ENCODE results near the gene PLAAT4. TPM values are rescaled to one million over a fixed set of nuclear protein-coding genes. Genes with fewer than 3 reads are reported as not detected.

The PLAAT4 gene
- total and polyA plus RNA-seq, 2 experiments from 2014 or later = 0.65 to 0.84 TPM

GRCh38 chr11:63592975-63593395, 56.4 kb downstream of the PLAAT4 start:
- H3K9me2 ChIP-seq (ENCODE audit: insufficient read depth) = no peaks in the 10 kb centered on the region
- H3K27ac ChIP-seq = no peak overlapping the region
- no peaks in the 10 kb centered on the region for H3K79me2 ChIP-seq (ENCODE audit: insufficient read depth)
- H3K9me3 ChIP-seq (ENCODE audit: low read depth) = no peaks in the 10 kb centered on the region
- TF ChIP-seq EZH2 (IDR thresholded peaks at IDR 0.05; ENCODE audit: insufficient read depth, poor library complexity, severe bottlenecking) (no peak), EZH2phosphoT487 (IDR thresholded peaks at IDR 0.05; ENCODE audit: insufficient read depth, low read depth) (no peak)
- no peak overlapping the region for H3K4me3 ChIP-seq
- H4K20me1 ChIP-seq (ENCODE audit: insufficient read depth) = no peaks in the 10 kb centered on the region
- no peak overlapping the region for H3K9ac ChIP-seq
- H3K4me2 ChIP-seq (ENCODE audit: unreplicated experiment) = no peak overlapping the region
- 69 to 75% methylated on average over 4 of the region's 4 CpGs for WGBS, 2 experiments (ENCODE audit: low coverage in 1 of 2, low lambda C conversion rate in 2 of 2, missing lambda C conversion rate in 2 of 2)
- H2AFZ ChIP-seq = no peak overlapping the region
- H3K27me3 ChIP-seq (replicated peaks; ENCODE audit: insufficient read depth) = no peaks in the 10 kb centered on the region
- DNase-seq = peak; percentile 56
- in situ Hi-C loops (cut with MboI) = no loop called here
- H3K36me3 ChIP-seq (ENCODE audit: low read depth) = no peaks in the 10 kb centered on the region
- H3F3A ChIP-seq (ENCODE audit: insufficient read depth) = no peaks in the 10 kb centered on the region
- H3K4me1 ChIP-seq (ENCODE audit: insufficient read depth) = no peaks in the 10 kb centered on the region

- Histone ChIP-seq H3K4me1 (ENCODE audit: insufficient read depth) (peaks cover 9% of the 10 kb centered on the region), H3K36me3 (ENCODE audit: low read depth) (no peaks in the 10 kb centered on the region), H3K4me2 (ENCODE audit: unreplicated experiment) (no peak overlapping the region), H3K27me3 (replicated peaks; ENCODE audit: insufficient read depth) (no peaks in the 10 kb centered on the region), H3K9me3 (ENCODE audit: low read depth) (no peaks in the 10 kb centered on the region), H3F3A (ENCODE audit: insufficient read depth) (no peaks in the 10 kb centered on the region), H3K79me2 (ENCODE audit: insufficient read depth) (no peaks in the 10 kb centered on the region), H4K20me1 (ENCODE audit: insufficient read depth) (no peaks in the 10 kb centered on the region), H3K9me2 (ENCODE audit: insufficient read depth) (no peaks in the 10 kb centered on the region), H3K4me3 (no peak overlapping the region), H2AFZ (no peak overlapping the region), H3K9ac (no peak overlapping the region), H3K27ac (no peak overlapping the region)
- peak; percentile 71 for DNase-seq
- WGBS, 2 experiments (ENCODE audit: low coverage in 1 of 2, low lambda C conversion rate in 2 of 2, missing lambda C conversion rate in 2 of 2) = 56 to 61% methylated on average over 4 of the region's 4 CpGs
- in situ Hi-C loops (cut with MboI) = no loop called here
- no peak for TF ChIP-seq EZH2 (IDR thresholded peaks at IDR 0.05; ENCODE audit: insufficient read depth, poor library complexity, severe bottlenecking)
- no peak for TF ChIP-seq EZH2phosphoT487 (IDR thresholded peaks at IDR 0.05; ENCODE audit: insufficient read depth, low read depth)
Measured at GRCh38 chr11:63595296-63595695, 58.7 kb downstream of the PLAAT4 start.

Other genes starting within 250 kb of the PLAAT4 start
- not detected in 2 replicates for gene SLC22A9, start 167.0 kb upstream of the PLAAT4 start, total RNA-seq (2014; rRNA removed; shearing (Covaris generic))
- not detected in 2 replicates for gene SLC22A9, start 167.0 kb upstream of the PLAAT4 start, polyA plus RNA-seq (2016; fragmentation: Nextera tagmentation; extraction: Ambion mirVana)
- not detected in 2 replicates for gene PLAAT5, start 45.6 kb upstream of the PLAAT4 start, total RNA-seq (2014; rRNA removed; shearing (Covaris generic))
- not detected in 2 replicates for gene PLAAT5, start 45.6 kb upstream of the PLAAT4 start, polyA plus RNA-seq (2016; fragmentation: Nextera tagmentation; extraction: Ambion mirVana)
- not detected in 2 replicates for gene LGALS12, start 30.7 kb upstream of the PLAAT4 start, total RNA-seq (2014; rRNA removed; shearing (Covaris generic))
- gene LGALS12, start 30.7 kb upstream of the PLAAT4 start, polyA plus RNA-seq (2016; fragmentation: Nextera tagmentation; extraction: Ambion mirVana) = not detected in 2 replicates
- gene PLAAT2, start 26.6 kb downstream of the PLAAT4 start, total RNA-seq (2014; rRNA removed; shearing (Covaris generic)) = not detected in 2 replicates
- gene PLAAT2, start 26.6 kb downstream of the PLAAT4 start, polyA plus RNA-seq (2016; fragmentation: Nextera tagmentation; extraction: Ambion mirVana) = not detected in 2 replicates
- gene PLAAT3, start 77.6 kb downstream of the PLAAT4 start, total RNA-seq (2014; rRNA removed; shearing (Covaris generic)) = 1.8 and 4.3 TPM in 2 replicates
- gene PLAAT3, start 77.6 kb downstream of the PLAAT4 start, polyA plus RNA-seq (2016; fragmentation: Nextera tagmentation; extraction: Ambion mirVana) = 4.2 and 4.9 TPM in 2 replicates
- gene ATL3, start 134.6 kb downstream of the PLAAT4 start, total RNA-seq (2014; rRNA removed; shearing (Covaris generic)) = 199 and 210 TPM in 2 replicates
- 79.5 and 79.9 TPM in 2 replicates for gene ATL3, start 134.6 kb downstream of the PLAAT4 start, polyA plus RNA-seq (2016; fragmentation: Nextera tagmentation; extraction: Ambion mirVana)
- gene RTN3, start 144.7 kb downstream of the PLAAT4 start, total RNA-seq (2014; rRNA removed; shearing (Covaris generic)) = 66.9 and 113 TPM in 2 replicates
- 123 and 127 TPM in 2 replicates for gene RTN3, start 144.7 kb downstream of the PLAAT4 start, polyA plus RNA-seq (2016; fragmentation: Nextera tagmentation; extraction: Ambion mirVana)
- gene ZFTA, start 232.0 kb downstream of the PLAAT4 start, total RNA-seq (2014; rRNA removed; shearing (Covaris generic)) = 16.6 and 23.0 TPM in 2 replicates
- 0.87 and 0.96 TPM in 2 replicates for gene ZFTA, start 232.0 kb downstream of the PLAAT4 start, polyA plus RNA-seq (2016; fragmentation: Nextera tagmentation; extraction: Ambion mirVana)